ENCODE data around the gene AIPL1. TPM values are rescaled to one million over a fixed set of nuclear protein-coding genes. Genes with fewer than 3 reads are reported as not detected.

The AIPL1 gene
- total and polyA plus RNA-seq, 10 of the 15 experiments (the other 5 are each of a cell fraction or from before 2014, with no cell fraction given), result not detected

GRCh38 chr17:6408276-6408675, 26.6 kb downstream of the AIPL1 start:
- H3K27ac ChIP-seq (ENCODE audit: control insufficient read depth, insufficient read depth), result no peak overlapping the region
- H3K4me2 ChIP-seq (ENCODE audit: control insufficient read depth, insufficient read depth), result no peak overlapping the region
- H3K79me2 ChIP-seq (ENCODE audit: control insufficient read depth, insufficient read depth, low read length), result no peaks in the 10 kb centered on the region
- H3K36me3 ChIP-seq (ENCODE audit: control insufficient read depth in 2 of 2, insufficient read depth in 2 of 2, low read length in 1 of 2), result no peaks in the 10 kb centered on the region
- no peak overlapping the region for H3K4me3 ChIP-seq
- no peak overlapping the region for H2AFZ ChIP-seq (ENCODE audit: control insufficient read depth, low read depth, low read length)
- intact Hi-C loops (cut with micrococcal nuclease; ENCODE audit: unreplicated experiment) (no loop called here), in situ Hi-C loops (cut with MboI) (loop anchor here (25.0 kb wide), 1 partner anchor 696 kb away; no protein-coding TSS in a partner anchor)
- TF ChIP-seq SIX5 (IDR thresholded peaks at IDR 0.05; ENCODE audit: low read depth, low read length, severe bottlenecking) (no peak), DPF2 (IDR thresholded peaks at IDR 0.05) (no peak), BCL3 (IDR thresholded peaks at IDR 0.05; ENCODE audit: borderline replicate concordance, insufficient read depth, low read depth, low read length, poor library complexity, severe bottlenecking) (no peak), RELA (IDR thresholded peaks at IDR 0.05; ENCODE audit: borderline replicate concordance, partially characterized antibody) (no peak), EP300 (IDR thresholded peaks at IDR 0.05; ENCODE audit: borderline replicate concordance in 1 of 2, control insufficient read depth in 1 of 2, low read depth in 2 of 2, low read length in 2 of 2) (no peak), TCF12 (IDR thresholded peaks at IDR 0.05; ENCODE audit: low read depth, low read length) (no peak), PBX3 (IDR thresholded peaks at IDR 0.05; ENCODE audit: insufficient replicate concordance, low read depth, low read length) (no peak), KAT2A (conservative IDR thresholded peaks at IDR 0.05; ENCODE audit: control insufficient read depth, low read depth, low read length) (no peak), EZH2 (IDR thresholded peaks at IDR 0.05; ENCODE audit: borderline replicate concordance, control insufficient read depth, low read depth, low read length) (no peak), SUPT20H (IDR thresholded peaks at IDR 0.05; ENCODE audit: borderline replicate concordance, control insufficient read depth, low read depth, low read length) (no peak)
- ATAC-seq (no peak), FAIRE-seq (no peak), DNase-seq (ENCODE audit: low read depth, low spot score) (no peak)
- ChIA-PET CTCF (interaction anchor here (1.1 kb wide), 1 partner anchor 814 kb away, joined by 3 read pairs; no protein-coding TSS in a partner anchor), SMC1A (ENCODE audit: uncharacterized antibody, unreplicated experiment) (no interaction called here), POLR2A (no interaction called here), RAD21 (ENCODE audit: unreplicated experiment) (no interaction called here)
- no TSS peak for BruUV-seq (replicated peaks)
- H4K20me1 ChIP-seq (ENCODE audit: control insufficient read depth, insufficient read depth), result no peaks in the 10 kb centered on the region
- H3K27me3 ChIP-seq (replicated peaks in 1 of 2; ENCODE audit: control insufficient read depth in 2 of 2, insufficient read depth in 2 of 2, low read length in 1 of 2), result no peaks in the 10 kb centered on the region; a peak in 1 of 4 replicates
- no peak overlapping the region for H3K9ac ChIP-seq (ENCODE audit: control insufficient read depth, insufficient read depth, low read length)
- WGBS (ENCODE audit: insufficient coverage, insufficient replicate concordance, low lambda C conversion rate, missing lambda C conversion rate), result 19% methylated on average over 6 of the region's 6 CpGs
- H3K4me1 ChIP-seq (ENCODE audit: control insufficient read depth, insufficient read depth, low read length), result no peaks in the 10 kb centered on the region
- no peaks in the 10 kb centered on the region for H3K9me3 ChIP-seq (replicated peaks; ENCODE audit: control insufficient read depth, insufficient read depth, low read length)
